GM19468 (cell line): ENCODE data around the gene NINJ1.

Source experiments
- ATAC-seq: cut with Tn5 transposase; IDR thresholded peaks from one replicate; pipeline ENCODE4 v1.9.1; 2021; ENCODE audit warnings: mild to moderate bottlenecking, moderate library complexity, moderate number of reproducible peaks; ENCODE audit not compliant: unreplicated experiment; ENCODE audit errors: extremely low read depth

The NINJ1 gene, protein sequence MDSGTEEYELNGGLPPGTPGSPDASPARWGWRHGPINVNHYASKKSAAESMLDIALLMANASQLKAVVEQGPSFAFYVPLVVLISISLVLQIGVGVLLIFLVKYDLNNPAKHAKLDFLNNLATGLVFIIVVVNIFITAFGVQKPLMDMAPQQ

DNA sequence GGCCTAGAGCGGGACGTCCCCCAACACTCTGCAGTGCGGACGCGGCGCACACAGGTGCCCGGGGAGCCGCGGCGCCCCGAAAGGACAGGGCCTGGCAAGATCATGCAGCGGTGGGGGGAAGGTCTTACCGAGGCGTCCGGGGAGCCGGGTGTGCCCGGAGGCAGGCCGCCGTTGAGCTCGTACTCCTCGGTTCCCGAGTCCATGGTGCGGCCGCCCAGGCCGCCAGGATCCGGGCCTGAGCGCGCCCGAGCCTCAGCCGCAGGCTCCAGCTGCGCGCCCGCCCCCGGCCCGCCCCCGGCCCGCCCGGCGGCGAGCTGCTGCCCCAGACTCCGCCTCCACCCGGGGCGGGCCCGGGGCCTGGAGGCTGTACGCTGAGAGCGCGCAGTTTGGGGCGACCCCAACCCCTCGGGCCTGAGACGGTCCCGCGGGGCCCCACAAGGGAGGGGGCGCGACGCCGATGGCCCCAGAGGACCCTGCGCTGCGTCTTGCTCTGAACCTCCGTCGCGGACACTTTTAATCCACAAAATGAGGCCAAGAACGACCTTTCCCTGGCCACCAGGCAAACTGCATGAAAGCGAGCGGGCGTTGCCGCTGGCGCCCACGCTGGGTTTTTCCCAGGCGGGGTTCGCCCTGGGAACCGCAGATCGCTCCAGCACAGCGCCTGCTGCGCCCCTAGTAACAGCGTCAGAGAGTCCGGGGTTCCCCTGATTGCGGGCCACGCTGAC is at the start of gene NINJ1:
TSS of gene NINJ1 (minus strand) at position 237 of the 725 bp plus-strand sequence. CDS start at position 203, 34 bp downstream.
- peak; percentile 61 for ATAC-seq

DNA sequence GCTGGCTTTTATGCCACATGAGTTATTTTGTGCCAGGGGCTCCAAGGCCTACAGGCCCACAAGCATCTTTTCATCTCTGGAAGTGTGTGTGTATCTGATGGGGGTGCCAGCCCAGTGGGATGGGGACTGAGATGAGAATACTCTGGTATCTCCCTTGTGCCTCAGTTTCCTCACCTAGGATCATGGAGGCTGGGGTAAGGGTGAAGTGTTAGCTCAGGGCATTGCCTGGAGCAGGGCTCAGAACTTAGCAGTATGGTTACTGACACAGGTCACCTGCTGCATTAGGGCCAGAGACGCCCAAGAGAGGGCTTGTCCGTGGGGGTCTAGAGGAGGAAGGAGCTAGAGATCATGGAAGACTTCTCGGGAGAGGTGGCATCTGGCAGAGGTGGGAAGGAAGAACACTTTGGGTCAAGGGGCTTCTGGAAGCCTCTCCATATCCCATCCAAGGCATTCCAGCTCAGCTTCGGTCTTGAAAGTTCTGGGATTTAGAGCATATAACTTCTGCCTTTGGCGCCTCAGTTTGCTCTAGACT is 49.1 kb upstream of the NINJ1 start:
- no peak for ATAC-seq

DNA sequence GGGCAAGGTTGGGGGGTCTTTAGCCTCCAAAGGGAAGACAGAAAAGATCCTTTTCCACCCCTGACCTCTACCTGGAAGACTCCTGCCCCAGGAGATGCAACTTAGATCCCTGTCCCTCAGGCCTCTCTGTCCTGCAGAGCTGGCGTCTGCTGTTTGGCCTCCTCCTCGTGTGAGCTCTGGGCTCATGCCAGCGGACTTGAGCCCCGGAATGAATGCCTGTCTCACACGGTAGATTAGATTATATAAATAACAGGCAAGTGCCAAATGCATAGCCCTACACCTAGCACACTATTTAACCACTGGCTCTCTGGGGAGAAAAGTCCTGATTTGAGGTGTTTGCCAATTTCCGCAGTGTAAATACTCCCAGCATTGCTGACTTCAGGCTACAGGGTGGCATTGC is 48.5 kb upstream of the NINJ1 start:
- ATAC-seq = no peak

DNA sequence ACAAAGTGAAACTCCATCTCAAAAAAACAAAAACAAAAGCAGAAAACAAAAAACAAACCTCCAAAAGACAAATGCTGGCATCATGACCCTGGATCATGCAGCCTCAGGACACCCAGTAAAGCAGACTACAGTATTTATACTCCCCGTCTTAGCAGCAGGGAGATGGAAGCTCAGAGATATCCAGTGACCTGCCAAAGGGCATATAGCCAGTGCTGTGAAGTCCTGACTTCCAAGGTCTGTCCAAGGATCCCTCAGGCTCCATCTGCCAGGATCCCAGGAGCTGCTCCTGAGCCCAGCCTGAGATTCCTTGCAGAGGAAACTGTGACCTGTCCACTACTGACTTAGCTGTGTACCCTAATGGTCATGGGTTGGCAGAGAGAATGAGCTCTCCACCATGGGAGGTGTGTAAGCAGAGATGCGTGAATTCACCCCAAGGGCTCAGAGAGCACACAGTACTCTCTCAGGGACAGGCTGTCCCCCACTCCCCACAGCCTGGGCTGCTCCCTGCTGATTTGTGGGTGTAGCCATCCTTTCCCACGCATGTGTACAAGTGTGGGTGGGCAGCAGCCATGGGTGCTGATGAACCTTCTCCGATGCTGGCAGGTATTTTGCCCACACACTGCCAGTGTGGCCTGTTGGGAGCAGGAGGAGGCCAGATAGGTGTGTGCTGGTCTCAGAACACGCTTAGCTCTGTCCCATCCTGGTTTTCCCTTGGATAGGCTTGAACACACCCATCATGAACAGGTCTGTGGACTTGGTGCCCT is 47.8 kb upstream of the NINJ1 start:
- ATAC-seq = no peak

DNA sequence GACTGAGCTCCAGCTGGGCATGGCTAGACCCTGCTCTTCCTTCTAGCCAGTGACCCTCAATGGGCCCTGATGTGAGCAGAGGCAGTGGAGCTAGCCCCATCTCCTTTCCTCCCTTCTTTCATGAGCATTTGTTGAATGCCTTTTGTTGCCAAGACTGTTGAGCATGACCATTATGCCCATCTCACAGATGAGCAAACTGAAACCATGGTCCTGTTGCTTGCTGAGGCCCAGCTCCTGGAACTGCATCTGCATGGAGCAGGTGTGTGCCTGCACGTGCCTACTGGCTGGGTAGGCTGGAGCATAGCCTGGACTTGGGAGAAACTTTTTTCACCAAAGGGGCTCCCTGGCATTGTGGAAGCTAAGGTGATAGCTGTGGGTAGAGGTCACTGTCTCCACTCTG is 46.9 kb upstream of the NINJ1 start:
- no peak for ATAC-seq

DNA sequence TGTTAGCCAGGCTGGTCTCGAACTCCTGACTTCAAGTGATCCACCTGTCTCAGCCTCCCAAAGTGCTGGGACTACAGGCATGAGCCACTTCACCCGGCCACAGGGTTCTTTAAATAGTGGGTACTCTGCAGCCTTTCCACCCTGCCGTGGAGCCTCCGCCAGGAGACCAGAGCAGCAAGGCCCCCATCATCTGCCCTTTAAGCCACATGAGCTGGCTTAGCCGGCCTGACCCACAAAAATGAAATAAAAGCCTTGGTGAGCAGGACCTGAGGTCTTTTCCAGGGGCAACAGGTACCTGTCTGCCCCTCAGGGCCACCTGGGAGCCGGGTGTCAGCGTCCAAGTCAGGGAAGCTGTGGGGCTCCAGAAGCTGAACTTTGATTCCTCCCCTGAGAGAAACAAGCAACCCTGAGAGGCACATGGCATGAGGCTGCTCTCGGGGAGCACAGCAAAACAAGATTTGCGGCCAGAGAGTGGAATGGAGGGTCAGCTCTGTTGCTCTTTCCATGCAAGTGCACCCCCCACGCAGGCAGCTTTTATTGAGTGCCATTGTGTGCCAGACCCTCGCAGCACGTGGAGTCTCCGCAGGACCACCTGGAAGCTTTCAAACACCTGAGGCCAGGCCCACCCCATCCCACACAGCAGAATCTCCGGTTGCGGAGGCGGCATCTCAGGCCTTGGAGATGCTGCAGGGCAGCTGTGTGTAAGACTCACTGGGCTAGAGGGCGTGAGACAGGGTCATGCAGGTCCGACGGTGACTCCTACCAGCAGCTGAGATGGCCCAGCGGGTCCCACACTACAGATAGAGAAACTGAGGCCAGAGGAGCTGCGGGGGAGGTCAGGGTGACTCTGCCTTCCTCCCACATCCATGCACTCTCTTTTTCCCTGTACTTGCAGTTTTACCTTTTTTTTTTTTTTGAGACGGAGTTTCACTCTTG is 45.1 kb upstream of the NINJ1 start:
- no peak for ATAC-seq

DNA sequence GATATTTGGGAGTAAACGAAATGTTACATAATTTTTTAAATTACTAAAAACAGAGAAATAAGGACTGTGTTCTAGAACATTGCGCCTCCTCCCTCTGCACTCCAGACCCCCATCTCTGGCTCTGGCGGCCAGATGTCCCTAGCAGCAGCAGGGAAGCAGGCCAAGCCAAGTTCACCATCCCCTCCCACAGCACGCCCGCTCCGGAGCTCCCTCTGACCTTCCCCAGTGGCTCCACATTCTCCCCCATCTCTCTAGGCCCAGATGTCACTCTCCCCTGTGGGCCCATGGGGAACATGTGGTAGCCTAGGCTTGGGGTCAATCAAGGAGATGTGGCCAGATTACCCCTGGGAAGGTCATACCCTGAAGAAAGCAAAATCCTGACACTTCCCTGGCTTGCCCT is 43.6 kb upstream of the NINJ1 start:
- ATAC-seq = no peak

DNA sequence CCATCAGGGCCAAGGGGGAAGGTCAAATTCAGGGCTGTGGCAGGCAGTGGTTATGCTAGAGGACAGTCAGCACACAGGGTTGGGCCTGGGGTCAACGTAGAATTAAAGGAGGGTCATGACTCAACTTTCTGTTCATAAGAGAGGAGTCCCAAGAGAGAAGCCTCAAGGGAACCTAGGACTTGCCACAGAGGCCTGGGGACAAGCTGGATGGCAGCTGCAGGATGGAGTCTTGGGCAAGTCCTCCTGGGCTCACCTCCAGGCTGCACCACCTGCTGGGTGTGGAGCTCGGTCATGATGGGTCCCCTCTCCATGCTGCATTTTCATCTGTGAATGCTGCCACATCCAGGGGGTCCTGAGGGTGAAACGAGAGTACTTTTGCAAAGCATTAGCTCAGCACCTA is 40.9 kb upstream of the NINJ1 start:
- ATAC-seq = no peak

DNA sequence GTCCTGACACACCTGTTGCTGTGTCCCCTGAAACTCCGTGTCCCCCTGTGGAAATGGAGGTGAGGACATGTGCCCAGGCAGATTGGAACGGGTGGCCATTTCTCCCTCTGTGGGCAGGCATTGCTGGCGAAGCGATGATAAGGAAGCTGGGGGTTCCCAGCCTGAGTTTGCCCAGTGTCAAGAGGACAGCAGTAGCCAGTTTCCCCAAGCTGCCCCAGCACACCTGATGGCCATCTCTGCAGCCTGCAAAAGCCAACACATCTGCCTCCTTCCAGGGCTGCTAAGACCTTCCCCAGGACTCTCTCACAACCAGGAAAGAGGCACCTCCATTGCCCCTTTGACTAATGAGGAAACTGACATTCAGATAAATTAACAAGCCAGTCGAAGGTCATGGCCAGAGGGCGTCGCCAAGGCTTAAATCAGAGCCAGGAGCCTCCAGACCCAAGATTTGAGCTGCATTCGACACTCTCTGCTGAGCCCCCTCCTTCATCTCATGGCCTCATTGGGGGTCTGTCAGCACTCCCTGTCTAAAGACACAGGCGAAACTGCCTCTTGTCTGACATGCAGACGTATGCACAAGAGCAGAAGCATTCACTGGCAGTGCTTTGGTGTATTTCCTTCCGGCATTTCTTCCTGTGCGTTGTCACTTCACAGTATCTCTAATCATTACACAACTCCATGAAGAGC is 39.5 kb upstream of the NINJ1 start:
- ATAC-seq = no peak

DNA sequence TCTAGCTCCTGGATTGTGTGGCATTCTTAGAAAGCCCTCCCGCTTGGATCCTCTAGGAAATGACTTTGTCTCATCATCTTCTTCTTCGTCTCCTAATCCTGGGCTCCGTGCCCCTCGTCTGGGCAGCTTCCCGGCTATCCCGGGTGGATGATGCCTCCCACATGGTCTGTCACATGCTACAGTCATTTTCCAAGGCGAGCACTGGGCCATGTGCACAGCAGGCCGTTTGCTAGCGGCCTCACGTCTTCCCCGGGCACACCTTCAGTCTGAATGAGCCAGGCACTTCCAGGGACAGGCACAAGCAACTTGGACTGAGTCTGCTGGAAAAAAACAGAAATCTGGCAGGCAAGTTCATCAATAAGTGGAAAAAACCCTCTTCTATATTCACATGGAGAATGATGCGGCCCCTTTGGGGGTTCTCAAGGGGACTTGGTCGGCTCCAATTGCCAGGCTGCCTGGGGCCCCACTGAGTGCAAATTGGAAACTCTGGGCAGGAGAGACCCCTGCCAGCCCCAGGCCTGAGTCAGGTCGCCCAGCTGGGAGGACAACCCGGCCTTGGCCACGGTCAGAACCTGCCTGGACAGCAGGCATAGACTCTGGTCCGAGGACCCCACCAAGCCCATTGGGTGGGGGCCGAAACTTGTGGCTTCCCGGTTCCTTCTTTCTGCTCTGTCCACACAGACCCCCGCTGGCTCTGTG is 38.8 kb upstream of the NINJ1 start:
- no peak for ATAC-seq

DNA sequence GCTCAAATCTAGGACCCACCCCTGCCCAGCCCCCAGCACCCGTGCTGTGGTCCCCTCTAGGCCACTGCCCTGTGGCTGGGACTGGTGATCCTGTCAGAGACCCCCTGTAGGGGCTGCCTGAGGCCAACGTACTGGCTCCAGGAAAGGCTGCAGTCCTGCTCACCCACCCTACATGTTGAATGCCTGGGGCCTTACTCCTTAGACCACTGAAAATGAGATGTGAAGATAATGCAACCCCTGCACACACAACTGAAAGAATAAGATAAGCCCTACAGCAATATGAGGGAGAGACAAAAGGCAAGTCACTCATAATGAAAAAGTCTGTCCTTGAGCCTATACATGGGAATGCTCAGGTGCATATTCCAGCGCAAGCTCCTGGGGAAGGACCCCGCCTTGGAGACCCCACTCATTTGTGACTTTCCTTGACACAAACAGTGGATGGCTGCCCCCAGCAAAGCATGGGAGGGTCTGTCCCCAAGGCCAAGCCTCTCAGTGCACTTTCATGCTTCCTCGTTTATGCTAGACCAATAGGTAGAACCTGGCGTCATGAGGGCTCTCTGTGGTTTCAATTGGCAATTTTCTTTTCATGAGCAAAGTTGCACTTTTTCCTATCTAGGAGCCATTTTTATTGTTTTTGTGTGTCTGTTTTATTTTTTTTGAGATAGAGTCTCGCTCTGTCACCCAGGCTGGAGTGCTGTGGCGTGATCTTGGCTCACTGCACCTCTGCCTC is 37.4 kb upstream of the NINJ1 start:
- ATAC-seq = no peak

DNA sequence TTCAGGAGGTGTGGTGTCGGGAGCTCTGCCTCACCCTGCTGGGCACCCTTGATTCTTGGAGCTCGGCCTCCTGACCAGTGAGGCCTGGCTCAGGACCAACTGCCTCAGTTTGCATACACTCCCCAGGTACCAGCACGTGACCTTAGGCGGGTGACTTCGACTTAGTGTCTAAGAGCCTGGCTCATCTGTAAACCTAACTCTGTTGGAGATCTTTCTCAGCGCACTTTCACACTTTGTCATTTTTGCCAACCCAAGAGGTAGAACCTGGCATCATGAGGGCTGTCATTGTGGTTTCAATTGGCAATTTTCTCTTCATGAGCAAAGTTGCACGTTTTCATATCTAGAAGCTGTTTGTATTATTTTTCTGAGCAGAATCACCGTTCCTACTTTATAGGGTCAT is 36.5 kb upstream of the NINJ1 start:
- ATAC-seq = no peak

DNA sequence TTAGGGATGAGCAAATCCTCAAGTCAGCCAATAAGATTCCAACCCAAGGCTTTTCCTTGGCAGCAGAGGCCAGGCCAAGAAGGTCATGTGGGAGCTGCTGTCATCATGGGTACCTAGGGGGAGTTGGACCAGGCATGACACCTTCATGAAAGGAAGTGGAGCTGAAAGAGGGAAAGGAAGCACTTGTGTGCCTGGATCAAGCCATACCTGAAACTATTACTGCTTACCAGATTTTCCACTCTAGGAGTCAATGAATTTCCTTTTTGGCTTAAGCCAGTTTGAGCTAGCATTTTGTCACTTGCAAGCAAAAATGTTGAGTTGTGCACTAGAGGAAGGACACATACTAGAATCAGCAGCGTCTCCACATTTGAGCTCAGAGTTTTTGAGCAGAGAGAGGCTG is 35.4 kb upstream of the NINJ1 start:
- no peak for ATAC-seq

DNA sequence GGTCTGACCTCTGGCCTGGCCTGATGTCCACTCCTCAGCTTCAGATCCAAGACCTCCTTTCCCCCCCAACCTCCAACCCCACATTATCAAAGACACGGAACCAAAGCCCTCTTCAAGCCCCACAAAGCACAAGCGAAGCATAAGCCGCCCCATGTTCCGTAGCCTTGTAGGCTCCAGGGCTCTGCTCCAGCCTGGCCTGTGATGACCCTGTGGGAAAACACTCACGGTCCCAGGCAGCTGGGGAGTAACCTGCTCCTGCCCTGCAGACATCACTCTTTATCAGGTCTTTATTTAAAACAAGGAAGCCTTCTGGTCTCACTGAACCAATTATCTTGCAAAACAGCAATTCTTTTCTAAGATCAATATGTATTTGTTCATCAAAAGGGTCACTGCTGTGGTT is 34.5 kb upstream of the NINJ1 start:
- no peak for ATAC-seq

DNA sequence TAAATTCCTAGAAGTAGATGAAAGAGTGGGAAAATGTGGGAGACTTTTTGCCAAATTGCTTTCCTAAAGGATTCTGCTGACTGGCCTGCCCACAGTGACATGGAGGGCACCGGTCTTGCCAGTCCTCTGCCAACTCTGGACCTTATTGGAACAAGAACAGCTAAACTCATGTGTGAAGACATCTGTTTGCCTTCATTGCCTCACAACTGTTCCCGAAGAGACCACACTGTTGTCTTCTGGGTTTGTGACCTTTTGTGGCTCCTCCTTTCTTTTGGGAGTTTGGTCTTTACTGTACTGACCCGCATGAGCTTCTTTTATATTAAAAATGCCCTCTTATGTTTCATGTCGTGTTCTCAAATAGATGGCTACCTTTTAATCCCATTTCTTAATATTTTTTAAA is 33.8 kb upstream of the NINJ1 start:
- no peak for ATAC-seq

DNA sequence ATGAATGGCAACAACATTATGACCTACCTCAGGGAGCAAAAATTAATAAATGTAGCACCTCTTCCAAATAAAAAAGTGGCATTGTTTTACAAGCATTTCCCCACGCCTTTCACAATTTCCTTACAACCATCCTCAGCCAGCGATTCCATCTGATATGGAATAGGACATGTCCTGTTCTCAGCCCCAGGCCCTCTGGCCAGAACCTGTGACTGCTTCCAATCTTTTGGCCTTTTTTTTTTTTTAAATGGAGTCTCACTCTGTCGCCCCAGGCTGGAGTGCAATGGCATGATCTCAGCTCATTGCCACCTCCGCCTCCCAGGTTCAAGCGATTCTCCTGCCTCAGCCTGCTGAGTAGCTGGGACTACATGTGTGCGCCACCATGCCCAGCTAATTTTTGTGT is 33.1 kb upstream of the NINJ1 start:
- ATAC-seq = no peak

DNA sequence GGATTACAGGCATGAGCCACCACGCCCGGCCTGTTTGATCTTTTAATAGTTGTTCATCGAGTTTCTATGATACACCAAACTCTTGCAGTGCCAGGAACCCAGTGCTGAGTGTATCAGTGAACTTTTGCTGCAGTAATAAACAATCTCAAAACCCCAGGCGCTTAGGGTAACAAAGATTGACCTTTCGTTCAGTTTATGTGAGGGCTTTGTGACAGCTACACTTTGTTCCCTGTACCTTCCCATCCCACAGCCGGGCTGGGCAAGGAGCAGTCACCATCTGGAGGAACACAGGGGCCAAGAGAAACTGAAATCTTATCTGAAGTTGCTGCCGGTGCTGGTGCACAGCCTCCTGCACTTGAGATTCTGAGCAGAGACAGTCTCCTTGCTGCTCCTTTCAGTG is 32.6 kb upstream of the NINJ1 start:
- ATAC-seq = no peak

DNA sequence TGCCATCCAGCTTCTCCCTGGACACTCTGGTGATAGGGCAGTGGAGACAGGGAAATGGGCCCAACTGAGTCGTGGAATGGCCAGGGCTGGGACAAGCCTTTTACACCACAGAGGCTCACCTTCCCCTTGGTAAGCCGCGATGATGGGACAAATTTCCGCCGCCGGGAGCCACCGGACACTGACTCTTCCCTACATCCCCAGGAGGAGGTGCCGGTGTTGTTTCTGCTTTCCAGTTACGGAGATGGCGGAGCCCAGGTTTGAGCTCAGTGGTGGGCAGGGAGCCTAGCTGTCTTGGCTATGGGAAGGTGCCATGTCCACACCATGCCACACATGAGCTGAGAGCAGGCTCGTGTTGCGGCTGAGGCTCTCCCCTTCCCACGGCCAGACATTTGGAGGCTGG is 30.0 kb upstream of the NINJ1 start:
- ATAC-seq = no peak
